Measurements from ENCODE around the gene FBXL7. TPM values are rescaled to one million over a fixed set of nuclear protein-coding genes. Genes with fewer than 3 reads are reported as not detected.

FBXL7 gene
- polyA plus RNA-seq, 1 donor from 2014 or later: 0.24 TPM

DNA sequence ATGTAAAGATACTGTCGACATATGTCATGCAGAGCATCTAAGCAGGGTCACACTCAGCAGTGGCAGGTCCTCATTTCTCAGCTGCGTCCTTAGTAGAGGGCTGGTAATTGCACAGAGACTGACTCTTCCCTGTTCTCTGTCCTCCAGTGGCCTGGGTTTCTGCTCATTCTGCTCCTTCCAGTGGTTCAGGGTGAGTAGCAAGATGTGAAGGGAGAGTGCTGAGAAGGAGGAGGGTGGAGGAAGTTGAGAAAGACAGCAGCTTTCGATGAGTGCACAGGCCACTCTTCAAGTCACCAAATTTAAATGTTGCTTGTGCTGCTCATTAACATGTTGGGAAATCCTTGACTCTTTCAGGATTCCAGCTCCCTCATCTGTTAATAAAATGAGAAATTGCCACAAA, 203.9 kb downstream of the FBXL7 start:
- TF ChIP-seq, protein P1, sequence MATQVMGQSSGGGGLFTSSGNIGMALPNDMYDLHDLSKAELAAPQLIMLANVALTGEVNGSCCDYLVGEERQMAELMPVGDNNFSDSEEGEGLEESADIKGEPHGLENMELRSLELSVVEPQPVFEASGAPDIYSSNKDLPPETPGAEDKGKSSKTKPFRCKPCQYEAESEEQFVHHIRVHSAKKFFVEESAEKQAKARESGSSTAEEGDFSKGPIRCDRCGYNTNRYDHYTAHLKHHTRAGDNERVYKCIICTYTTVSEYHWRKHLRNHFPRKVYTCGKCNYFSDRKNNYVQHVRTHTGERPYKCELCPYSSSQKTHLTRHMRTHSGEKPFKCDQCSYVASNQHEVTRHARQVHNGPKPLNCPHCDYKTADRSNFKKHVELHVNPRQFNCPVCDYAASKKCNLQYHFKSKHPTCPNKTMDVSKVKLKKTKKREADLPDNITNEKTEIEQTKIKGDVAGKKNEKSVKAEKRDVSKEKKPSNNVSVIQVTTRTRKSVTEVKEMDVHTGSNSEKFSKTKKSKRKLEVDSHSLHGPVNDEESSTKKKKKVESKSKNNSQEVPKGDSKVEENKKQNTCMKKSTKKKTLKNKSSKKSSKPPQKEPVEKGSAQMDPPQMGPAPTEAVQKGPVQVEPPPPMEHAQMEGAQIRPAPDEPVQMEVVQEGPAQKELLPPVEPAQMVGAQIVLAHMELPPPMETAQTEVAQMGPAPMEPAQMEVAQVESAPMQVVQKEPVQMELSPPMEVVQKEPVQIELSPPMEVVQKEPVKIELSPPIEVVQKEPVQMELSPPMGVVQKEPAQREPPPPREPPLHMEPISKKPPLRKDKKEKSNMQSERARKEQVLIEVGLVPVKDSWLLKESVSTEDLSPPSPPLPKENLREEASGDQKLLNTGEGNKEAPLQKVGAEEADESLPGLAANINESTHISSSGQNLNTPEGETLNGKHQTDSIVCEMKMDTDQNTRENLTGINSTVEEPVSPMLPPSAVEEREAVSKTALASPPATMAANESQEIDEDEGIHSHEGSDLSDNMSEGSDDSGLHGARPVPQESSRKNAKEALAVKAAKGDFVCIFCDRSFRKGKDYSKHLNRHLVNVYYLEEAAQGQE (IDR thresholded peaks at IDR 0.05; ENCODE audit: borderline replicate concordance): no peak
- TF ChIP-seq RAD21 (conservative IDR thresholded peaks at IDR 0.05): no peak
- no peak for TF ChIP-seq MXI1 (conservative IDR thresholded peaks at IDR 0.05; ENCODE audit: poor library complexity, severe bottlenecking)
- TF ChIP-seq SMC3 (conservative IDR thresholded peaks at IDR 0.05; ENCODE audit: poor library complexity): no peak
- TF ChIP-seq, protein P2, sequence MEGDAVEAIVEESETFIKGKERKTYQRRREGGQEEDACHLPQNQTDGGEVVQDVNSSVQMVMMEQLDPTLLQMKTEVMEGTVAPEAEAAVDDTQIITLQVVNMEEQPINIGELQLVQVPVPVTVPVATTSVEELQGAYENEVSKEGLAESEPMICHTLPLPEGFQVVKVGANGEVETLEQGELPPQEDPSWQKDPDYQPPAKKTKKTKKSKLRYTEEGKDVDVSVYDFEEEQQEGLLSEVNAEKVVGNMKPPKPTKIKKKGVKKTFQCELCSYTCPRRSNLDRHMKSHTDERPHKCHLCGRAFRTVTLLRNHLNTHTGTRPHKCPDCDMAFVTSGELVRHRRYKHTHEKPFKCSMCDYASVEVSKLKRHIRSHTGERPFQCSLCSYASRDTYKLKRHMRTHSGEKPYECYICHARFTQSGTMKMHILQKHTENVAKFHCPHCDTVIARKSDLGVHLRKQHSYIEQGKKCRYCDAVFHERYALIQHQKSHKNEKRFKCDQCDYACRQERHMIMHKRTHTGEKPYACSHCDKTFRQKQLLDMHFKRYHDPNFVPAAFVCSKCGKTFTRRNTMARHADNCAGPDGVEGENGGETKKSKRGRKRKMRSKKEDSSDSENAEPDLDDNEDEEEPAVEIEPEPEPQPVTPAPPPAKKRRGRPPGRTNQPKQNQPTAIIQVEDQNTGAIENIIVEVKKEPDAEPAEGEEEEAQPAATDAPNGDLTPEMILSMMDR (IDR thresholded peaks at IDR 0.05; ENCODE audit: poor library complexity, severe bottlenecking): no peak
- TF ChIP-seq EP300 (conservative IDR thresholded peaks at IDR 0.05; ENCODE audit: poor library complexity, severe bottlenecking): no peak
- no peak for TF ChIP-seq EZH2 (IDR thresholded peaks at IDR 0.05; ENCODE audit: borderline replicate concordance, insufficient read depth, low read length, poor library complexity, severe bottlenecking)
- TF ChIP-seq POLR2AphosphoS5 (IDR thresholded peaks at IDR 0.05): no peak
- no peak for TF ChIP-seq TAF1 (IDR thresholded peaks at IDR 0.05; ENCODE audit: low read depth)
- Histone ChIP-seq H2AFZ (ENCODE audit: low read depth, low read length) (no peak overlapping the region), H3F3A (ENCODE audit: insufficient read depth, low read length, poor library complexity, severe bottlenecking) (no peaks in the 10 kb centered on the region), H4K20me1 (ENCODE audit: insufficient read depth) (no peaks in the 10 kb centered on the region), H3K27me3 (ENCODE audit: insufficient read depth, low read depth, low read length) (no peaks in the 10 kb centered on the region), H3K4me3 (ENCODE audit: low read length) (no peak overlapping the region), H3K4me2 (ENCODE audit: low read length) (no peak overlapping the region), H3K27ac (ENCODE audit: low read length) (no peak overlapping the region), H3K9me2 (ENCODE audit: insufficient read depth, low read length) (no peaks in the 10 kb centered on the region), H3K9ac (ENCODE audit: low read length) (no peak overlapping the region), H3K79me2 (replicated peaks; ENCODE audit: insufficient read depth, low read length) (no peaks in the 10 kb centered on the region), H3K36me3 (ENCODE audit: insufficient read depth, low read length) (no peaks in the 10 kb centered on the region), H3K9me3 (ENCODE audit: low read length) (no peaks in the 10 kb centered on the region)

DNA sequence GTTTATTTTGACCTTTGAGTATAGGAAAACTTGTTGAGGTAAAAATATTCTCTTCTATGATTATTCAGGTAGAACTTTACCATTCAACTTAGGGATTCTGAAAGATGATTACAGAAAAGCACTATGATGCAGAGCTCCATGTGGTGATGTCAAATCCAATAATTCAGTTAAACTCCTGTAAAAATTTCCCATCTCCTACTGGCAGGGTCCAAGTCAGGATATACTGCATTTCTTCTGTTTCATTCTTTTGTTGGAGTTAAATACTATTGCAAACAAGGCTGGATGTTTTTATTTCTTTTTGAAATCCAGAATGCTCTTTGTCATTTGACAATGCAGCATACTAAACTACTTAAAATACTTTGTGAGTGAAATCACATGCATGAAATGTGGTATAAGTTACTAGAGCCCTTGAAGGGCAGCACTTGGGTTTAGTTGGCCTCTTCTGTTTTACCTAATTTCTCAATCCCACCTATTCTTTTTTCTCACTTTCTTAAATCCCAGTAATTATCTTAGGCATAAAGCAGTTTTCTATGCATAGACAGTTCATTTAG, 204.5 kb downstream of the FBXL7 start:
- Histone ChIP-seq H3K27ac (ENCODE audit: low read length) (no peak overlapping the region), H4K20me1 (ENCODE audit: insufficient read depth) (no peaks in the 10 kb centered on the region), H3K9me2 (ENCODE audit: insufficient read depth, low read length) (no peaks in the 10 kb centered on the region), H3K27me3 (ENCODE audit: insufficient read depth, low read depth, low read length) (no peaks in the 10 kb centered on the region), H3K36me3 (ENCODE audit: insufficient read depth, low read length) (no peaks in the 10 kb centered on the region), H3K4me3 (ENCODE audit: low read length) (no peak overlapping the region), H2AFZ (ENCODE audit: low read depth, low read length) (no peak overlapping the region), H3K79me2 (replicated peaks; ENCODE audit: insufficient read depth, low read length) (no peaks in the 10 kb centered on the region), H3K9ac (ENCODE audit: low read length) (no peak overlapping the region), H3F3A (ENCODE audit: insufficient read depth, low read length, poor library complexity, severe bottlenecking) (no peaks in the 10 kb centered on the region), H3K9me3 (ENCODE audit: low read length) (no peaks in the 10 kb centered on the region), H3K4me2 (ENCODE audit: low read length) (no peak overlapping the region)
- TF ChIP-seq EZH2 (IDR thresholded peaks at IDR 0.05; ENCODE audit: borderline replicate concordance, insufficient read depth, low read length, poor library complexity, severe bottlenecking): no peak
- TF ChIP-seq, protein P1 (IDR thresholded peaks at IDR 0.05; ENCODE audit: borderline replicate concordance): no peak
